PC-9 (cell line): ENCODE measurements around the gene GGTLC2.

Experiments
- EZH2 ChIP-seq: fragments of 200-600 bp; sonication (generic); IDR thresholded peaks from 2 replicates; pipeline ENCODE4 v1.8.0; 2017; ENCODE audit warnings: antibody characterized with exemption, low read depth
- TF ChIP-seq, protein P1 (sequence below): fragments of 200-600 bp; sonication (generic); conservative IDR thresholded peaks from 2 replicates; pipeline ENCODE4 v1.6.1; 2017; ENCODE audit warnings: mixed run types, antibody characterized with exemption, mild to moderate bottlenecking, moderate library complexity

DNA sequence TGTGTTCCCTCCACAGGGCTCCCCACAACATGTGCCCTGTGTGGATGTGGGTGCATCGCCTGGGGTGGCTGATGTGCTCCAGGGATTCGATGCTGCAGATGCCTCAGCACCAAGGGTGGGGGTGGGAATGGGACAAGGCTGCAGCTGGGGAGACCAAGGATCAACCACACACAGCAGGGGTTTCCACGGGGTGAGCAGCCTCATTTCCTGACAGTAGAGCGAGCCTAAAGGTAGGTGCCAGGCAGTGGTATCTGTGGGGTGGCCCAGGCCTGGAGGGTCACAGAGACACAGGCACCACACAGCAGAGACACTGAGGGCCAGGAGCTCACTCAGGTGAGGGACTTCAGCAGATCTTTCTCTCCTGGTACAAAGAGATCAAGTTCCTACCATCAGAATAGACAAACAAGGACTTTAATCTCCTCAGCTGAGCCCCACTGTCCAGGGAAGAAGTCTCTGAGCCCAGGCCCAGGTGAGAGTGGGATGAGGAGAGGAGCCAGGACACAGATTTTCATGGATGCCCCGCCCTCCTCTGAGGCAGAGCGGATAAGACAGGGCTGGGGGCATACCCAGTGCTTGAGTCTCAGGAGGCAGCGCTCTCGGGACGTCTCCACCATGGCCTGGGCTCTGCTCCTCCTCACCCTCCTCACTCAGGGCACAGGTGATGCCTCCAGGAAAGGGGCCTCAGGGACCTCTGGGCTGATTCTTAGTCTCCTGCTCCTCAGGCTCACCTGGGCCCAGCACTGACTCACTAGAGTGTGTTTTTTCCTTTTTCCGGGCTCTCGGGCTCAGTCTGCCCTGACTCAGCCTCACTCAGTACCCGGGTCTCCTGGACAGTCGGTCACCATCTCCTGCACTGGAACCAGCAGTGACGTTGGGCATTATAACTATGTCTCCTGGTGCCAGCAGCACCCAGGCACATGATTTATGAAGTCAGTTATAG, 19.7 kb downstream of the GGTLC2 start:
- TF ChIP-seq, protein P1, sequence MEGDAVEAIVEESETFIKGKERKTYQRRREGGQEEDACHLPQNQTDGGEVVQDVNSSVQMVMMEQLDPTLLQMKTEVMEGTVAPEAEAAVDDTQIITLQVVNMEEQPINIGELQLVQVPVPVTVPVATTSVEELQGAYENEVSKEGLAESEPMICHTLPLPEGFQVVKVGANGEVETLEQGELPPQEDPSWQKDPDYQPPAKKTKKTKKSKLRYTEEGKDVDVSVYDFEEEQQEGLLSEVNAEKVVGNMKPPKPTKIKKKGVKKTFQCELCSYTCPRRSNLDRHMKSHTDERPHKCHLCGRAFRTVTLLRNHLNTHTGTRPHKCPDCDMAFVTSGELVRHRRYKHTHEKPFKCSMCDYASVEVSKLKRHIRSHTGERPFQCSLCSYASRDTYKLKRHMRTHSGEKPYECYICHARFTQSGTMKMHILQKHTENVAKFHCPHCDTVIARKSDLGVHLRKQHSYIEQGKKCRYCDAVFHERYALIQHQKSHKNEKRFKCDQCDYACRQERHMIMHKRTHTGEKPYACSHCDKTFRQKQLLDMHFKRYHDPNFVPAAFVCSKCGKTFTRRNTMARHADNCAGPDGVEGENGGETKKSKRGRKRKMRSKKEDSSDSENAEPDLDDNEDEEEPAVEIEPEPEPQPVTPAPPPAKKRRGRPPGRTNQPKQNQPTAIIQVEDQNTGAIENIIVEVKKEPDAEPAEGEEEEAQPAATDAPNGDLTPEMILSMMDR, result no peak
- no peak for TF ChIP-seq EZH2
